ENCODE data around the gene NIFK.
"Not testable (repeated sequence)": the region's sequence is repeated elsewhere in the genome, so short reads cannot be mapped to it uniquely, and the experiment has no call there.

Gene NIFK

GRCh38 chr2:121694398-121695170 is 42.1 kb downstream of the NIFK start:
- peak in 1 of 14 donors; percentile 36 for DNase-seq

- DNase-seq, result not testable (repeated sequence)
Observed at GRCh38 chr2:121690572-121690971, 46.1 kb downstream of the NIFK start.

- DNase-seq, result no peak
Observed at GRCh38 chr2:121690095-121690494, 46.6 kb downstream of the NIFK start.

GRCh38 chr2:121689356-121689755 is 47.3 kb downstream of the NIFK start:
- DNase-seq, result no peak

GRCh38 chr2:121688820-121689219 is 47.9 kb downstream of the NIFK start:
- no peak for DNase-seq

- no peak for DNase-seq
Observed at GRCh38 chr2:121686902-121687301, 49.8 kb downstream of the NIFK start.

GRCh38 chr2:121686218-121686617 is 50.5 kb downstream of the NIFK start:
- DNase-seq, result no peak

- no peak for DNase-seq
Observed at GRCh38 chr2:121682396-121683298, 54.0 kb downstream of the NIFK start.

- DNase-seq, result no peak
Observed at GRCh38 chr2:121677855-121678254, 58.8 kb downstream of the NIFK start.

Data from C1 segment of cervical spinal cord (tissue), 14 donors.